ENCODE results near the gene CHP1. TPM values are rescaled to one million over a fixed set of nuclear protein-coding genes. Genes with fewer than 3 reads are reported as not detected.

The CHP1 gene
- total RNA-seq, 1 experiment from 2014 or later, result 97.7 TPM

- H4K91ac ChIP-seq (ENCODE audit: insufficient read length, low read depth, low read length), result no peak overlapping the region
- no peaks in the 10 kb centered on the region; the same call in 1 of the 2 replicates for H3K4me1 ChIP-seq (ENCODE audit: insufficient read depth, low read length)
- Mint-ChIP-seq H3K36me3 (ENCODE audit: insufficient read depth in 1 of 3, low read depth in 3 of 3) (no peaks in the 10 kb centered on the region), H3K4me1 (peaks cover 16 to 17% of the 10 kb centered on the region in 2 experiments), H3K4me3 (no peak overlapping the region), H3K27ac (no peak overlapping the region), H3K27me3 (ENCODE audit: low read depth) (no peaks in the 10 kb centered on the region; the same call in 1 of the 2 replicates), H3K9me3 (peaks cover 0 to 3% of the 10 kb centered on the region in 2 experiments; a peak in 2 of 5 replicates)
- no peak overlapping the region for H3K4me2 ChIP-seq (ENCODE audit: insufficient read depth, insufficient read length, low read length)
- no peak overlapping the region for H2AFZ ChIP-seq (ENCODE audit: low read length)
- no peaks in the 10 kb centered on the region for H3K23me2 ChIP-seq (ENCODE audit: insufficient read length, low read depth, low read length, poor library complexity, severe bottlenecking)
- H4K8ac ChIP-seq (replicated peaks; ENCODE audit: insufficient read length, low read depth, low read length), result no peak overlapping the region
- no peak overlapping the region for H2BK15ac ChIP-seq (ENCODE audit: low read depth, low read length)
- WGBS (ENCODE audit: extremely low coverage, insufficient read length, low lambda C conversion rate), result 100% methylated on average over 1 of the region's 2 CpGs
- no peak overlapping the region for H3K23ac ChIP-seq (ENCODE audit: insufficient read length, low read depth, low read length)
- H4K20me1 ChIP-seq (ENCODE audit: control insufficient read depth, insufficient read depth, insufficient read length), result no peaks in the 10 kb centered on the region
- no peak overlapping the region for H4K5ac ChIP-seq (ENCODE audit: insufficient read length, low read depth, low read length)
- TF ChIP-seq CTCF (conservative IDR thresholded peaks at IDR 0.05), result no peak
- no peaks in the 10 kb centered on the region for H3K79me2 ChIP-seq (ENCODE audit: insufficient read depth, low read length)
- H2BK5ac ChIP-seq (ENCODE audit: insufficient read length, low read length), result no peak overlapping the region
- H3K9ac ChIP-seq (ENCODE audit: extremely low read depth, insufficient read length, low read length), result no peak overlapping the region
- H2BK20ac ChIP-seq (ENCODE audit: low read depth, low read length, poor library complexity, severe bottlenecking), result no peak overlapping the region
- no peaks in the 10 kb centered on the region for H3K79me1 ChIP-seq (ENCODE audit: insufficient read depth, low read depth, low read length, poor library complexity, severe bottlenecking)
- no peak overlapping the region for H3K4ac ChIP-seq (ENCODE audit: low read depth, low read length)
- H3K27ac ChIP-seq (ENCODE audit: insufficient read length, low read depth, low read length), result no peak overlapping the region
- H3K9me3 ChIP-seq (ENCODE audit: control insufficient read depth, low read depth, low read length), result no peaks in the 10 kb centered on the region
- H2BK120ac ChIP-seq (ENCODE audit: low read depth, low read length, poor library complexity, severe bottlenecking), result no peak overlapping the region
- H3K27me3 ChIP-seq (ENCODE audit: insufficient read depth, low read length), result no peaks in the 10 kb centered on the region
- H3K18ac ChIP-seq (ENCODE audit: insufficient read length, low read depth, low read length), result no peak overlapping the region
- no peak overlapping the region for H3K56ac ChIP-seq (ENCODE audit: insufficient read length, low read depth, low read length)
- H3K14ac ChIP-seq (ENCODE audit: insufficient read depth, low read length), result no peak overlapping the region
- H2BK12ac ChIP-seq (ENCODE audit: insufficient read length, low read depth, low read length), result no peak overlapping the region
- no peak overlapping the region for H2AK5ac ChIP-seq (ENCODE audit: insufficient read length, low read length)
- no peak overlapping the region for H3T11ph ChIP-seq (ENCODE audit: low read length)
- DNase-seq, result no peak
Measured at GRCh38 chr15:41215708-41216107, 15.4 kb upstream of the CHP1 start.
